ENCODE measurements around the gene CCDC86.

The CCDC86 gene

GRCh38 chr11:60870733-60871377 is 28.9 kb downstream of the CCDC86 start:
- DNase-seq: no peak

DNA sequence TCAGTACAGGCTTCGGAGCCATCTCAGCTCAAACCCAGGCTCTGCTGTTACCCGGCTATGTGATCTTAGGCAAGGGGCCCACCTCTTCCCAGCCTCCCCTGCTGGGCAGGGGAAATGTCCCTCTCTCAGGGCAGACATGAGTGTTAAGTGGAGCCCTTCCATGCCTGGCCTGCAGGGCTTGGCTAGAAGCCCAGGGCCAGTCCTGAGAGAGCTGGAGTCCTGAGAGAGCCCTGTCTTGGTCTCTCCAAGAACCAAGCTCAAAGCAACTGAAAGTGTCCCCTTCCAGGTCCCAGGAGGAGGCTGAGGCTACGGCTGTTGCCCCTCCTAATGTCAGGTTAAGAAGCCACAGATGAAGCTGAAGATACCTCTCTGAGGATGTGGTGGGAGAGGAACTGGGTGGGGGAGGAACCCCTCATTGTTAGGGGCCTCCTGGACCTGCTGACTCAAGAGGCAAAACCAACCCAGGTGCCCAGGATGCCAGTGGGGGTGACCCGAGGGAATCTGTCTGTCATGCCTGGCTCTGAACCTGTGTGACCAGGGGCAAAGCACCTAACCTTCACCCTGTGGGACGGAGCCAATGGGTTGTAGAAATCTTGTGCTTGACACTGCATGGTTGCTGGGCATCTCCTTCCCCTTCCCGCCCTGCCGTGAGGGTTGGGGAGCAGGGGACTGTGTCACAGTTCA is 29.6 kb downstream of the CCDC86 start:
- DNase-seq: peak; percentile 44

DNA sequence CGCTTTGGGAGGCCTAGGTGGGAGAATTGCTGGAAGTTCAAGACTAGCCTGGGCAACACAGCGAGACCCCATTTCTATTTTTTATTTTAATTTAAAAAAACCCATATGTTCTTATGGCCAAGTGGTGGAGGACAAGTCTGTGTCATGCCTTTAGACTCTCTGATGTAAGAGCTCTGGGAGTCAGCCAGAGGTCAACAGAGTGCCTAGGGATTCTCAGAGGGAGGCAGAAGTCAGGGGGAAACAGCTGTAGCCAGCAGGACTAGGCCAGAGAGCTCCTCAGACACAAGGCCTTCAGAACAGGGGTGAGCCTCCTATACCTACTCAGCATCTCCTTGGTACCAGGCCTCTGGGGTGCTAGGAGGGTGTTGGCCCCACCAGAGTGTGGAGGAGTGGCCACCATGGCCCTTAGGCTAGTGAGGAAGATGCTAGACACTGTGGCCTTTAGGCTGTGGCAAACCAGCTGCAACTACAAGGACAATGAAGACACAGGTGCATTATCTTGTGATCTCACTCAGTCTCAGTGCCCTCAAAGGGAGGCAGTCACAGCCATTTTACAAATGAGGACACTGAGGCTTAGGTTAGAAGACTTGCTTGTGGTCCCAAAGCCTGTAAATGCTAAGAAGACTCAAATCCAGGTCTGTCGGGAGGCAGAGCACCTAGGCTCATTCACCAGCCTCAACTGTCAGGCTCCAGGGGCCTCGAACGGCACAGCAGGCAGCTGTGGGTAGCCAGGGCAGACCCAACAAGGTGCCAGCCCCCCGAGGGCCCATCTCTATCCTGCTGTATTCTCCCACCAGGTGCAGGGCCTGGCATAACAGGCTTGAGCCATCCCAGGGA is 30.4 kb downstream of the CCDC86 start:
- no peak for DNase-seq

GRCh38 chr11:60872961-60873524 is 31.1 kb downstream of the CCDC86 start:
- peak; percentile 23 for DNase-seq

DNA sequence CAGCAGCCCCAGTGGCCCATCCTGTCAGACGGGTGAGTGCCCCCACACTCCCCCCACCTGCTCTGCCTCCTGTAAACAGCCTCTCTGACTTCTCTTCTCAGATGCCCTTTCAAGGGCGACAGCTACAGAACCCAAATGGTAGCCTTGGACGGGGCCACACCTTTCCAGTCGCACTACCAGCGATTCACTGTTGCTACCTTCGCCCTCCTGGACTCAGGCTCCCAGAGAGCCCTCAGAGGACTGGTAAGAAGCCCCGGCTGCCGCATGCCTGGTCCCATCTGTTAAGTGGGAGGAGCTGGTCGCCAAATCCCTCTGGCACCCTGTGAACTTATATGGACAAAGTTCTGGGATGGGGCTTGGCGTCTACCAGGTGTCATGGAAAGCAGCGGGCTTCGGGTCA is 31.6 kb downstream of the CCDC86 start:
- peak; percentile 34 for DNase-seq

GRCh38 chr11:60874421-60875365 is 32.8 kb downstream of the CCDC86 start:
- no peak for DNase-seq

DNA sequence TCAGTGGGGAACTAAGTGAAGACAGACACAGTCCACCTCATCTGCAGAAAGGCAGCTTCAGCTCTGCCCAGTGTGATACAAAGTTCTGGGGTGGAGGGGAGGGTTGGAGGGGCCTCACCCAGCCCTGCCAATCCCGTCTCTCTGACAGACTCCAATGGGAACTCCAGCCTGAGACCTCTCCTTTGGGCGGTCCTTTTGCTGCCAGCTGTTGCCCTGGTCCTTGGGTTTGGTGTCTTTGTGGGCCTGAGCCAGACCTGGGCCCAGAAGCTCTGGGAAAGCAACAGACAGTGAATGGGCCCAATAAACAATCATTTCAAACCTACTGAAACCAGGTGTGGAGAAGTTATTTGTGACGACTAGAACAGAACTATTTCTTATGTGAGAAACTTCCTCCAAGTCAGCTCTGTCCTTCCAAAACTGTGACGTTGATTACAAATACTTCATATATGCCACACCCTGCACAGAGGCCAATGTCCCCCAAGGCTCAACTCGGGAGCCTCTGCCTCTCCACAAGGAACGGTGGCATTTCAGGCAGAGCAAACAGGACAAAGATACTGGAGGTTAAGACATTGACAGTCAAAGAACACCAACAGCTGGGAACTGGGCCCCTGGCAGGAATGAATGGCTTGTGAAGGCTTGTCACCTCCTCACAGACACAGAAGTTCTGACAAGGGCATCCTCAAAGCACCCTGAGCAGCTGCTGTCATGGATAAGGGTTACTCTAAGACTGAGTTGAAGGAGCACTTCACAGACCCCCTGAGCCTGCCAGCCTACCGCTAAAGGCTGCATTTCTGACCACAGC is 33.7 kb downstream of the CCDC86 start:
- no peak for DNase-seq

- no peak for DNase-seq
Measured at GRCh38 chr11:60876168-60876485, 34.2 kb downstream of the CCDC86 start.

- no peak for DNase-seq
Measured at GRCh38 chr11:60878245-60879101, 36.6 kb downstream of the CCDC86 start.

DNA sequence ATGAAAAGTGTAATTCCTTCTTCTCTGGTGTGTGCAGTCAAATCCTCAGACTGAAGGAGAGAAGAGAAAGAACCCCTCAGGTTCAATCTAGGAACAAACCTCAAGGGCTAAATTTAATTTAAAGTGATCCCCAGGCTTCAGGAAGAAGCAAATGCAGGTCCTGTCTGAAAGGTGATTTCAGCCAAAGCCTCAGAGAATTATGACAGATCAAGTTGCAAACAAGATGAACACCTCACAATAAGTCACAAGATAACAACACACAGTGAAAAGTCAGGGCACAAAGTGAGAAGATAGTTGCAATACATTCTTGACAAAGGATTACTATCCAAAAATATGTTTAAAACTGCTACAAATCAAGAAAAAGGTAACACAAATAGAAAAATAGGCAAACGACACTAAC is 37.2 kb downstream of the CCDC86 start:
- DNase-seq: no peak

GRCh38 chr11:60879971-60880588 is 38.2 kb downstream of the CCDC86 start:
- DNase-seq: peak; percentile 60

GRCh38 chr11:60880643-60881282 is 38.9 kb downstream of the CCDC86 start:
- DNase-seq: peak; percentile 56

- DNase-seq: peak; percentile 82
Measured at GRCh38 chr11:60887556-60887955, 45.6 kb downstream of the CCDC86 start.

DNA sequence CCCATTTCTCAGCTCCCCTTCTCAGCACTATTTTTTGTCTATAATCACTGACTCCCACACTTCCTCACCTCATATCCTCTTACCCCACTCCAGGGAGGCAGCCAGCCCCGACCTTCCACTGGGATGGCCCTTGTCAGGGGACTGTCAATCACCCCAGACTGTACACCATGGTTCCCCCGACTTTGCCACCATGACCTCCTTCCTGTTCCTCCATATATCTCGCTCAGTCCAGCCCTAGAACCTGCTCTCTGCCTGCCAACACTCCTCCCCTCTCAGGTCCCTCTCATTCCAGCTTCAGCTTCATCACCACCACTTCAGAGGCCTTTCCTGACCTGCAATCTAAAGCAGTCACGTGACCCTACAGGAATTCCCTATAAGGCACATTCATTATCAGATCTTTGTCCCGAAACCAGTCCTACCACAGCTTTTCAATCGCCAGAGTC is 48.0 kb downstream of the CCDC86 start:
- DNase-seq: no peak

DNA sequence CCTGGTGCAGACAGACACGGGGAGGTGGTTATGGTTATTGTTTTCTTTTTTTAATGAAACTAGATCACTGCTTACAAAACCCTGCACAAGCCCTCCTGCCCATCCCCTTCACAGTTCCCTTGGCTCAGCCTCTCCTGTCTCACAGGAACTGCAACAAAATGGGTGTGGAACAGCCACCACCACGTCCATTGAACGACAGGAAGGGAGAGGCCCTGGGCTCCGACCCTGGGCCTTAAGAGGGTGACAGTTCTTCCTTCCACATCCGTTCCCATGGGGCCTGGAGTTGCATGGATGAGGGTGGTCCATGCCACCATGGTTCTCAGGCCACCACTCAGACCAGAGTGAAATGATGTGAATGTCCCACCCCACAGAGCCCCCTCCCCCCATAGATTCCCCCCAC is 48.8 kb downstream of the CCDC86 start:
- DNase-seq: no peak

DNA sequence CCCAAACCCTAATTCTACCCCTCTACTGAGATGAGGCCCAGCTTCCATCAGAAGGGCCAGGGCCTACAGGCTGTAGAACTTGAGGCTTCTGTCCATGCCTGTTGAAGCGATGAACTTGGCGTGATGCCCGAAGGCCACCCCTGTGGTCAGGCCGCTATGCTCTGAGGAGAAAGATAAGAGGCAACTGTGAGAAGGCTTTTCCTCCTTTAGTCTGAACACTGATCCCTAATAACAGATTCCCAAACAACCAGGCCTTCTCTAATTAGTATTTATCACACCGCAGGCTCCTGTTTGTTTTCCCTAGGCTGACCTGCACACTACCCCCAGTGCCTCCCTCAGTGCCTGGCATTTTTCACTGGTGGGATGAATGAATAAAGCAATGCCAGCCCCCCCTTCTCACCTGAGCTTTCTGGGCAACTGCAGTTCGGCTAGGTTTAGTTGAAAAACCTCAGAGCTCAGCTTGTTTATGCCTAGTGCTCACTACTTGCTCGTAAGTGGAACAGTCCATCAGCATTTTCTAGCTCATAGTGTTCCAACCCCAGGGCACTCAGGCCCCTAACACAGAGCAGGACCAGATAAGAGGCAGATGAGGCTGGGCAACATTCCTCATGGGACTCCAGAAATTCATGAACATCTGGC is 49.3 kb downstream of the CCDC86 start:
- peak; percentile 25 for DNase-seq

DNA sequence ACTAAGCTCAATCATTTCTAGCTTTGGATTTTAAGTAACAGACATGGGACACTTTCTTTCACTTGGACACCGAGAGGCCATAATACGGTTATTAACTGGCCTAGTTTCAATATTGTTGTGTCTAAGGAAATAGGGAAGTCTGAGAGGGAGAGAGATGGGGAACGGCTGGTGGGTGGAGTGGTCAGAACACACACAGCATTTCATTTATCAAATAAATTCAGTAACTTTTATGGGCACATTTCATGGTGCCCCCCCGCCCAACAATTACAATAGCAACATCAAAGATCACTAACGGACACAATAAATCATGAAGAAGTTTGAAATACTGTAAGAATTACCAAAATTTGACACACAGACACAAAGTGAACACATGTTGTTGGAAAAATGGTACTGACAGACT is 53.8 kb downstream of the CCDC86 start:
- no peak for DNase-seq

GRCh38 chr11:60897496-60897895 is 55.6 kb downstream of the CCDC86 start:
- no peak for DNase-seq

Data from NCI-H69 (cell line).